PFSK-1 (cell line): ENCODE results near the gene C1orf87.

Experiments
- FOXP2 ChIP-seq: optimal IDR thresholded peaks from 2 replicates; pipeline ENCODE3; 2011; ENCODE audit warnings: borderline replicate concordance, control low read depth, inconsistent platforms; ENCODE audit not compliant: insufficient read depth; ENCODE audit errors: extremely low read length, extremely low read depth
- POLR2AphosphoS5 ChIP-seq: IDR thresholded peaks from 2 replicates; pipeline ENCODE4 v1.6.1; 2012; ENCODE audit warnings: low read depth, mild to moderate bottlenecking, control low read depth, low read length, moderate library complexity
- SIN3A ChIP-seq: IDR thresholded peaks from 2 replicates; pipeline ENCODE4 v1.6.1; 2012; ENCODE audit warnings: mild to moderate bottlenecking, low read length, moderate library complexity, borderline replicate concordance; ENCODE audit not compliant: insufficient read depth
- TAF1 ChIP-seq: IDR thresholded peaks from 2 replicates; pipeline ENCODE4 v1.6.1; 2012; ENCODE audit warnings: low read length, control low read depth, borderline replicate concordance; ENCODE audit not compliant: insufficient read depth
- TF ChIP-seq, protein P1 (sequence below), 2 experiments: IDR thresholded peaks; 2 replicates each; pipeline versions ENCODE4 v1.6.1 to v1.8.0; 2011 to 2012; ENCODE audit warnings: low read depth in 2 of 2, low read length in 2 of 2, control low read depth in 1 of 2, inconsistent platforms in 1 of 2, mild to moderate bottlenecking in 1 of 2, moderate library complexity in 1 of 2; ENCODE audit not compliant: insufficient read depth in 1 of 2

DNA sequence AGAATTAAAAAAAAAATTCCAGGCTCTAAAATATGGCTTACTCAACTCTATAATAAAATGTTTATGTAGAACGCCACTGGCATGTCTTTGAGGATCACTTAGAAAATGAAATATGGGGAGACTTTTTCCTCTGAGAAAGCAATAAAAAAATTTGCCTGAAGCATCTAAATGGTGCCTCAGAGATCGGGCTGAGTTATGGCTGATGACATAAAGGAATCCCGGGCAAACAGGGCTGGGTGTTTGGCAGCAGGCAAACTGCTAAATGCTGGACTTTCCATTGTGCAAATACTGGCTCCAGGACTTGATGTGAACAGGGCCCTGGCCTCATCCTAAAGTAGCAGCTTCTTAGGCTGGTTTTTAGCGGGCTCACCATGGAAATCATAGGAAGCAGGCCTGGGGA, 44.5 kb upstream of the C1orf87 start:
- no peak for TF ChIP-seq POLR2AphosphoS5
- no peak for TF ChIP-seq SIN3A
- TF ChIP-seq TAF1 = no peak
- TF ChIP-seq, protein P1, sequence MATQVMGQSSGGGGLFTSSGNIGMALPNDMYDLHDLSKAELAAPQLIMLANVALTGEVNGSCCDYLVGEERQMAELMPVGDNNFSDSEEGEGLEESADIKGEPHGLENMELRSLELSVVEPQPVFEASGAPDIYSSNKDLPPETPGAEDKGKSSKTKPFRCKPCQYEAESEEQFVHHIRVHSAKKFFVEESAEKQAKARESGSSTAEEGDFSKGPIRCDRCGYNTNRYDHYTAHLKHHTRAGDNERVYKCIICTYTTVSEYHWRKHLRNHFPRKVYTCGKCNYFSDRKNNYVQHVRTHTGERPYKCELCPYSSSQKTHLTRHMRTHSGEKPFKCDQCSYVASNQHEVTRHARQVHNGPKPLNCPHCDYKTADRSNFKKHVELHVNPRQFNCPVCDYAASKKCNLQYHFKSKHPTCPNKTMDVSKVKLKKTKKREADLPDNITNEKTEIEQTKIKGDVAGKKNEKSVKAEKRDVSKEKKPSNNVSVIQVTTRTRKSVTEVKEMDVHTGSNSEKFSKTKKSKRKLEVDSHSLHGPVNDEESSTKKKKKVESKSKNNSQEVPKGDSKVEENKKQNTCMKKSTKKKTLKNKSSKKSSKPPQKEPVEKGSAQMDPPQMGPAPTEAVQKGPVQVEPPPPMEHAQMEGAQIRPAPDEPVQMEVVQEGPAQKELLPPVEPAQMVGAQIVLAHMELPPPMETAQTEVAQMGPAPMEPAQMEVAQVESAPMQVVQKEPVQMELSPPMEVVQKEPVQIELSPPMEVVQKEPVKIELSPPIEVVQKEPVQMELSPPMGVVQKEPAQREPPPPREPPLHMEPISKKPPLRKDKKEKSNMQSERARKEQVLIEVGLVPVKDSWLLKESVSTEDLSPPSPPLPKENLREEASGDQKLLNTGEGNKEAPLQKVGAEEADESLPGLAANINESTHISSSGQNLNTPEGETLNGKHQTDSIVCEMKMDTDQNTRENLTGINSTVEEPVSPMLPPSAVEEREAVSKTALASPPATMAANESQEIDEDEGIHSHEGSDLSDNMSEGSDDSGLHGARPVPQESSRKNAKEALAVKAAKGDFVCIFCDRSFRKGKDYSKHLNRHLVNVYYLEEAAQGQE (IDR thresholded peaks at IDR 0.05; ENCODE audit: insufficient read depth in 1 of 2, low read depth in 2 of 2, low read length in 2 of 2) = no peak
- no peak for TF ChIP-seq FOXP2
